ENCODE data around the gene BACH2.
"Not testable (repeated sequence)": the region's sequence is repeated elsewhere in the genome, so short reads cannot be mapped to it uniquely, and the experiment has no call there.

The BACH2 gene

DNA sequence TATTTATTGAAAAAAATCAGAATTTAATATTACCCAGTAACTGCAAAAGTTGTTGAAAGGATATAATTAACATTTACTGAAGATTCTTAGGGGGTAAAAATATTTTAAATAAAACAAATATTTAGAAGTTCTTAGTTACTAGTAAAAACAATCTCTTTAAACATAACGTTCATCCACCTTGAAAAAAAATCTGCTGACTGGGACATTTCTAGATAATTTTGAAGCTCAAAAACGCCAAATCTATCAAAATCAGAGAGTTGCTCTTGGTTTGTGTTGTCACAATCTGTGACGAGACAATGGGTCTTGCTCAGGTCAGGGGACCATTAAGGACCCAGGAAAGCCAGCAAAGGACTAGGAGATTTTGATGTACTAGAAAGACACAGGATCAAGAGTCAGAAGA, 177.0 kb downstream of the BACH2 start:
- no peaks in the 10 kb centered on the region for H3K4me1 ChIP-seq (ENCODE audit: control insufficient read depth, insufficient read depth, low read length, poor library complexity, severe bottlenecking)
- H3K4me3 ChIP-seq (ENCODE audit: extremely low read depth, insufficient read depth, low read length, poor library complexity, severe bottlenecking) = no peak overlapping the region
- no peaks in the 10 kb centered on the region for H3K36me3 ChIP-seq (ENCODE audit: control insufficient read depth, insufficient read depth, low read length)
- WGBS, 2 experiments (ENCODE audit: insufficient coverage in 2 of 2) = 80 to 100% methylated on average over 1 of the region's 3 CpGs
- H3K27ac ChIP-seq (ENCODE audit: low read depth, low read length, severe bottlenecking) = no peak overlapping the region
- H3K9me3 ChIP-seq (ENCODE audit: control insufficient read depth, low read length) = peaks cover 9% of the 10 kb centered on the region

DNA sequence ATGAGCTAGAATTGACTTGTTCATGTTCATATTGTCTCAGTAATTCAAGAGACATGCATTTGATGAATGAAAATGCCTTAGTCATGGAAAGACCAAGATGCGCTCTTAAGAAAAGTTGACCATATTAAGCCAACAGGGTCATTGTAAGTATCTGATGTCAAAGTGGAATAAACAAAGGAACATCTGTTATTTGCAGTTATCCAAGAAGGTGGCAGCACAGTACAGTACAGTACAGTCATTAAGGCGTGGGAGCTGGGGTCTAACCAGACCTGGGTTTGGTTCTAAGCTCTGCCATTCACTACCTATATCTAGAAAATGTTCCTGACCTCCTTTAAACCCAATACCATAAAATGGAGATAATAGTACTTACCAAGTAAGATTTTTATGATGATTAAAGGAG, 178.1 kb downstream of the BACH2 start:
- Histone ChIP-seq H3K4me1 (ENCODE audit: control insufficient read depth, insufficient read depth, low read length, poor library complexity, severe bottlenecking) (no peaks in the 10 kb centered on the region), H3K9me3 (ENCODE audit: control insufficient read depth, low read length) (peaks cover 19% of the 10 kb centered on the region), H3K27ac (ENCODE audit: low read depth, low read length, severe bottlenecking) (no peak overlapping the region), H3K36me3 (ENCODE audit: control insufficient read depth, insufficient read depth, low read length) (no peaks in the 10 kb centered on the region), H3K4me3 (ENCODE audit: extremely low read depth, insufficient read depth, low read length, poor library complexity, severe bottlenecking) (no peak overlapping the region)
- WGBS, 2 experiments (ENCODE audit: insufficient coverage in 2 of 2) = 91 to 100% methylated on average over 1 of the region's 2 CpGs

DNA sequence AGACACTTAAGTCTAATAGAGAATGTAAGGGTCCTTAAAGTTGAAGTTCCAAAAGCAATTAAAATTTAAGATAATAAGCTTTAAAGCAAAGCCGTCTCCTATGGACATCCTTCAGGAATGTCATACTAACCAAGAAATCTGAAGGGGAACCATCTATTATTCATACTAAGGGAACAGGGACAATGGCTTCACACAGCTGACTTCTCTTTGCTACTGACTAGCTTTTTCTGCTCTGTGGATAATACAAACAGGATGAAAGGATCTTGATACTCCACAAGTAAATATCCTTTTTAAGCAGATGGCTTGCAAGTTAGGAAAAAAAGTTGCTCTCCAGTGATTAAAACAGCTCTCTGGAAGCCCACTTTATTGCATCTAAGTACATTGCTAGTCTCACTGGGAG, 178.6 kb downstream of the BACH2 start:
- 100% methylated on average over 1 of the region's 1 CpG for WGBS, 2 experiments (ENCODE audit: insufficient coverage in 2 of 2)
- no peak overlapping the region for H3K4me3 ChIP-seq (ENCODE audit: extremely low read depth, insufficient read depth, low read length, poor library complexity, severe bottlenecking)
- peaks cover 24% of the 10 kb centered on the region for H3K9me3 ChIP-seq (ENCODE audit: control insufficient read depth, low read length)
- no peaks in the 10 kb centered on the region for H3K36me3 ChIP-seq (ENCODE audit: control insufficient read depth, insufficient read depth, low read length)
- no peaks in the 10 kb centered on the region for H3K4me1 ChIP-seq (ENCODE audit: control insufficient read depth, insufficient read depth, low read length, poor library complexity, severe bottlenecking)
- no peak overlapping the region for H3K27ac ChIP-seq (ENCODE audit: low read depth, low read length, severe bottlenecking)

DNA sequence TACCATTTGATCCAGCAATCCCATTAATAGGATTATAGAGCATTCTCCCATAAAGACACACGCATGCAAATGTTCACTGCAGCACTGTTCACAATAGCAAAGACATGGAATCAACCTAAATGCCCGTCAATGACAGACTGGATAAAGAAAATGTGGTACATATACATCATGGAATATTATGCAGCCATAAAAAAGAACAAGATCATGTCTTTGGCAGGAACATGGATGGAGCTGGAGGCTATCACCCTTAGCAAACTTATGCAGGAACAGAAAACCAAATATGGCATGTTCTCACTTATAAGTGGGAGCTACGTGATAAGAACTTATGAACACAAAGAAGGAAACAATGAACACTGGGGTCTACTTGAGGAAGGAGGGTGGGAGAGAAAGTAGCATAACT, 180.5 kb downstream of the BACH2 start:
- not testable (repeated sequence) for H3K4me1 ChIP-seq (ENCODE audit: control insufficient read depth, insufficient read depth, low read length, poor library complexity, severe bottlenecking); H3K36me3 ChIP-seq (ENCODE audit: control insufficient read depth, insufficient read depth, low read length); H3K4me3 ChIP-seq (ENCODE audit: extremely low read depth, insufficient read depth, low read length, poor library complexity, severe bottlenecking); H3K27ac ChIP-seq (ENCODE audit: low read depth, low read length, severe bottlenecking)
- peaks cover 27% of the 10 kb centered on the region for H3K9me3 ChIP-seq (ENCODE audit: control insufficient read depth, low read length)
- no CpG with 5 or more reads among the region's 3 CpGs for WGBS, 2 experiments (ENCODE audit: insufficient coverage in 2 of 2)

- no peak overlapping the region for H3K27ac ChIP-seq (ENCODE audit: low read depth, low read length, severe bottlenecking)
- no peak overlapping the region for H3K4me3 ChIP-seq (ENCODE audit: extremely low read depth, insufficient read depth, low read length, poor library complexity, severe bottlenecking)
- H3K9me3 ChIP-seq (ENCODE audit: control insufficient read depth, low read length) = peaks cover 27% of the 10 kb centered on the region
- H3K4me1 ChIP-seq (ENCODE audit: control insufficient read depth, insufficient read depth, low read length, poor library complexity, severe bottlenecking) = no peaks in the 10 kb centered on the region
- H3K36me3 ChIP-seq (ENCODE audit: control insufficient read depth, insufficient read depth, low read length) = no peaks in the 10 kb centered on the region
Measured at GRCh38 chr6:90113389-90113788, 183.3 kb downstream of the BACH2 start.

GRCh38 chr6:90111387-90111786, 185.3 kb downstream of the BACH2 start:
- no peak overlapping the region for H3K4me3 ChIP-seq (ENCODE audit: extremely low read depth, insufficient read depth, low read length, poor library complexity, severe bottlenecking)
- no peaks in the 10 kb centered on the region for H3K36me3 ChIP-seq (ENCODE audit: control insufficient read depth, insufficient read depth, low read length)
- H3K27ac ChIP-seq (ENCODE audit: low read depth, low read length, severe bottlenecking) = no peak overlapping the region
- peaks cover 27% of the 10 kb centered on the region for H3K9me3 ChIP-seq (ENCODE audit: control insufficient read depth, low read length)
- no peaks in the 10 kb centered on the region for H3K4me1 ChIP-seq (ENCODE audit: control insufficient read depth, insufficient read depth, low read length, poor library complexity, severe bottlenecking)
- WGBS, 2 experiments (ENCODE audit: insufficient coverage in 2 of 2) = 92 to 100% methylated on average over 1 of the region's 2 CpGs

DNA sequence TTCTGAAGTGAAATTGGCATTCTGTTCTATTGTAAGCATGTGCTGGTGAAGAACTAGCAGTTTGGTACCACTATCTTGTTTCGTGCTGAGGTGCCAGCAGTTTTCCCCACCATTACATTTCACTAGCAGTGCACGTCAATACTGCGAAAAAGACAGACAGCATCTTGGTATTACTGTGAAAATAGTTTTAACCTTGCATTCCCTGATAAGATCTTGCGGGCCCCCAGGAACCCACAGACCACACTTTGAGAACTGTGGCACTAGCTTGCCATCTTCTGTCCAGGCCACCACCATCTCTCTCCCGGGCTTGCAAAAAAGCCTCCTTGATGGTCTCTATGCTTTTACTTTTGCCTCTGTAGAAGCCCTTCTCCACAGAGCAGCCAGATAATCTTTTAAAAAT, 185.7 kb downstream of the BACH2 start:
- Histone ChIP-seq H3K9me3 (ENCODE audit: control insufficient read depth, low read length) (peaks cover 26% of the 10 kb centered on the region), H3K36me3 (ENCODE audit: control insufficient read depth, insufficient read depth, low read length) (no peaks in the 10 kb centered on the region), H3K27ac (ENCODE audit: low read depth, low read length, severe bottlenecking) (no peak overlapping the region), H3K4me1 (ENCODE audit: control insufficient read depth, insufficient read depth, low read length, poor library complexity, severe bottlenecking) (no peaks in the 10 kb centered on the region), H3K4me3 (ENCODE audit: extremely low read depth, insufficient read depth, low read length, poor library complexity, severe bottlenecking) (no peak overlapping the region)
- 94% methylated on average over 4 to 5 of the region's 5 CpGs for WGBS, 2 experiments (ENCODE audit: insufficient coverage in 2 of 2)

DNA sequence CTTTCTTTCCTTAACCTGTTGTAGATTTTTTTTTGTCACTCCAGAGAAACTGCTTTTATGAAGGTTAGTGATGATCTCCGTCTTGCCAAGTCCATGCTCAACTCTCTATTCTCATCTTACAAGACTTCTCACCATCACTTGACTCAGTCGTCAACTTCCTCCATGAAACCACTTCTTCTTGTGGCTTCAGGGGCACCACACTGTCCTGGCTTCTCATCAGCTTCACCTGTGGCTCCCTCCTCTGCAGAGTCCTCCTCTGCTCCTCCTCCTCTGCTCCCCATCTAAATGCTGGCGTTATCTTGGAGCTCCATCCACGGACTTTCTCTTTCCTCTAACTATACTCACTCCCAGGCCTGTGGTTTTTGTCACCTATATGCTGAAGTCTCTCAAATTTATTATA, 187.5 kb downstream of the BACH2 start:
- Histone ChIP-seq H3K4me1 (ENCODE audit: control insufficient read depth, insufficient read depth, low read length, poor library complexity, severe bottlenecking) (no peaks in the 10 kb centered on the region), H3K9me3 (ENCODE audit: control insufficient read depth, low read length) (peaks cover 14% of the 10 kb centered on the region), H3K27ac (ENCODE audit: low read depth, low read length, severe bottlenecking) (no peak overlapping the region), H3K4me3 (ENCODE audit: extremely low read depth, insufficient read depth, low read length, poor library complexity, severe bottlenecking) (no peak overlapping the region), H3K36me3 (ENCODE audit: control insufficient read depth, insufficient read depth, low read length) (no peaks in the 10 kb centered on the region)
- 74 to 80% methylated on average over 3 to 4 of the region's 4 CpGs for WGBS, 2 experiments (ENCODE audit: insufficient coverage in 2 of 2)

DNA sequence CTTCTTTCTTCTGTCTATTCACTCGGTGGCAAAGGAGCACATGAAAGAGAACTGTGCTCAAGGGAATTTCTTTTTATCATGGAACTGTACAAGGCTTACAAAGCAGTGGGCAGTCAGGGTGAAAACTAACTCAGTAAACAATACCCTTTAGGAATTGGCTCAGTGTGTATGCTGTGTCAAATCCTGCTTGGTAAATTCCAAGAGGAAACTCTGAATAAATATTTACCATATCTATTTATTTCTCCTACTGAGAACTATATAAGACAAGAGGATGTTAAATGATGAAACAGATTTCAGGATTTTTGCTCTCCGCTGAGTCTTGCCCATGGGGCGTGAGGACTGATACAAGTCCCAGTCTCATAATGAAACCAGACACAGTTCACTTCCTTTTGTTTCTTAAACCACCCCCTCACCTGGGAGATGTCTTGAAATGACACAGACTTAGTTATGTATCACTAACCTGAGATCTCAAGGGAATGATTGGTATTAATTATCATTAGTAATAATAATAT, 188.8 kb downstream of the BACH2 start:
- WGBS, 2 experiments (ENCODE audit: insufficient coverage in 2 of 2) = 80% methylated on average over 2 of the region's 3 CpGs; no CpG with 5 or more reads in 1 of the 2 experiments
- Histone ChIP-seq H3K4me1 (ENCODE audit: control insufficient read depth, insufficient read depth, low read length, poor library complexity, severe bottlenecking) (no peaks in the 10 kb centered on the region), H3K9me3 (ENCODE audit: control insufficient read depth, low read length) (peaks cover under 1% of the 10 kb centered on the region), H3K27ac (ENCODE audit: low read depth, low read length, severe bottlenecking) (no peak overlapping the region), H3K36me3 (ENCODE audit: control insufficient read depth, insufficient read depth, low read length) (no peaks in the 10 kb centered on the region), H3K4me3 (ENCODE audit: extremely low read depth, insufficient read depth, low read length, poor library complexity, severe bottlenecking) (no peak overlapping the region)

GRCh38 chr6:90107371-90107770, 189.3 kb downstream of the BACH2 start:
- H3K27ac ChIP-seq (ENCODE audit: low read depth, low read length, severe bottlenecking) = no peak overlapping the region
- 80% methylated on average over 1 of the region's 1 CpG; no CpG with 5 or more reads in 1 of the 2 experiments for WGBS, 2 experiments (ENCODE audit: insufficient coverage in 2 of 2)
- no peaks in the 10 kb centered on the region for H3K4me1 ChIP-seq (ENCODE audit: control insufficient read depth, insufficient read depth, low read length, poor library complexity, severe bottlenecking)
- no peaks in the 10 kb centered on the region for H3K36me3 ChIP-seq (ENCODE audit: control insufficient read depth, insufficient read depth, low read length)
- H3K4me3 ChIP-seq (ENCODE audit: extremely low read depth, insufficient read depth, low read length, poor library complexity, severe bottlenecking) = no peak overlapping the region
- H3K9me3 ChIP-seq (ENCODE audit: control insufficient read depth, low read length) = no peaks in the 10 kb centered on the region

DNA sequence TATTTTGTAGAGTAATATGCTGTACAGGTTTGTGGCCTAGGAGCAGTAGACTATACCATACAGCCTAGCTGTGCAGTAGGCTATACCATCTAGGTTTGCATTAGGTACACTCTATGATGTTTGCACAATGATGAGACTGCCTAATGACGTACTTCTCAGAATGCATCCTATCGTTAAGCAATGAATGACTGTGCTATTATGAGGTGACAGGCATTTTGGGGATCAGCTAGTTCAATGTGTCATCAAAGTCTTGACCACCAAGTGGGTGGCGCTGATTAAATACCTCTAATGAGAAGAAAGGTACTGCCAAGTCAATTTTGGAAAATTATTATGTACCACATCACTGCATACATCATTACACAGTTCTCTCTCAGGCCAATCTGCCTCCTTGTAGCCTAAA, 190.2 kb downstream of the BACH2 start:
- H3K9me3 ChIP-seq (ENCODE audit: control insufficient read depth, low read length) = no peaks in the 10 kb centered on the region
- no peak overlapping the region for H3K27ac ChIP-seq (ENCODE audit: low read depth, low read length, severe bottlenecking)
- 94 to 100% methylated on average over 2 to 3 of the region's 3 CpGs for WGBS, 2 experiments (ENCODE audit: insufficient coverage in 2 of 2)
- no peaks in the 10 kb centered on the region for H3K36me3 ChIP-seq (ENCODE audit: control insufficient read depth, insufficient read depth, low read length)
- no peaks in the 10 kb centered on the region for H3K4me1 ChIP-seq (ENCODE audit: control insufficient read depth, insufficient read depth, low read length, poor library complexity, severe bottlenecking)
- H3K4me3 ChIP-seq (ENCODE audit: extremely low read depth, insufficient read depth, low read length, poor library complexity, severe bottlenecking) = no peak overlapping the region

All from mesodermal cell (in vitro differentiated cells).